Nephron (organoid): Measurements from ENCODE around the gene SLC25A38.
"Not testable (repeated sequence)": the region's sequence is repeated elsewhere in the genome, so short reads cannot be mapped to it uniquely, and the experiment has no call there.

Experiments
- H3K27ac Mint-ChIP-seq, 3 experiments: 2 replicates each; pipeline ENCODE4 v1.8.0; 2020; ENCODE audit warnings: mixed read lengths in 3 of 3, mild to moderate bottlenecking in 2 of 3, moderate library complexity in 1 of 3
- H3K27me3 Mint-ChIP-seq: 2 replicates; pipeline ENCODE4 v1.8.0; 2021; ENCODE audit warnings: low read depth, mild to moderate bottlenecking, moderate library complexity, mixed read lengths
- H3K36me3 Mint-ChIP-seq: 2 replicates; pipeline ENCODE4 v1.8.0; 2020; ENCODE audit warnings: low read depth, mixed read lengths
- H3K4me1 Mint-ChIP-seq: 2 replicates; pipeline ENCODE4 v1.8.0; 2020; ENCODE audit warnings: mixed read lengths
- H3K4me3 Mint-ChIP-seq, 3 experiments: 2 replicates each; pipeline ENCODE4 v1.8.0; 2020; ENCODE audit warnings: mild to moderate bottlenecking in 3 of 3, mixed read lengths in 3 of 3, moderate library complexity in 2 of 3
- H3K9me3 Mint-ChIP-seq: 2 replicates; pipeline ENCODE4 v1.8.0; 2020; ENCODE audit warnings: mixed read lengths
- CTCF ChIP-seq, 3 experiments: fragments of 200-600 bp; sonication (generic); IDR thresholded peaks; one replicate each; pipeline ENCODE4 v1.5.0; 2021; ENCODE audit warnings: antibody characterized with exemption in 3 of 3; ENCODE audit not compliant: unreplicated experiment in 3 of 3

SLC25A38 gene

GRCh38 chr3:39412668-39413260 lies 29.6 kb downstream of the SLC25A38 start:
- no peaks in the 10 kb centered on the region for H3K27me3 Mint-ChIP-seq
- no peak for TF ChIP-seq CTCF (IDR thresholded peaks at IDR 0.05; ENCODE audit: unreplicated experiment in 3 of 3)
- H3K9me3 Mint-ChIP-seq: no peaks in the 10 kb centered on the region
- H3K4me3 Mint-ChIP-seq: no peak overlapping the region
- H3K4me1 Mint-ChIP-seq: peaks cover 11% of the 10 kb centered on the region
- H3K27ac Mint-ChIP-seq: peak overlapping the region in 1 of 3 experiments; percentile 10
- H3K36me3 Mint-ChIP-seq: peaks cover 61% of the 10 kb centered on the region

GRCh38 chr3:39413691-39414420 lies 30.7 kb downstream of the SLC25A38 start:
- Mint-ChIP-seq H3K27me3 (no peaks in the 10 kb centered on the region), H3K27ac (no peak overlapping the region), H3K36me3 (peaks cover 52% of the 10 kb centered on the region), H3K4me1 (peaks cover 5% of the 10 kb centered on the region), H3K9me3 (no peaks in the 10 kb centered on the region), H3K4me3 (no peak overlapping the region)
- no peak for TF ChIP-seq CTCF (IDR thresholded peaks at IDR 0.05; ENCODE audit: unreplicated experiment in 3 of 3)

- Mint-ChIP-seq H3K27ac (no peak overlapping the region), H3K27me3 (no peaks in the 10 kb centered on the region), H3K36me3 (peaks cover 47% of the 10 kb centered on the region), H3K4me3 (no peak overlapping the region), H3K9me3 (no peaks in the 10 kb centered on the region), H3K4me1 (peaks cover 5% of the 10 kb centered on the region)
- TF ChIP-seq CTCF (IDR thresholded peaks at IDR 0.05; ENCODE audit: unreplicated experiment in 3 of 3): no peak
Measured at GRCh38 chr3:39414421-39414907, 31.3 kb downstream of the SLC25A38 start.

- not testable (repeated sequence) for H3K9me3 Mint-ChIP-seq, H3K27ac Mint-ChIP-seq, H3K27me3 Mint-ChIP-seq, H3K4me3 Mint-ChIP-seq, H3K4me1 Mint-ChIP-seq
- peaks cover 39% of the 10 kb centered on the region for H3K36me3 Mint-ChIP-seq
Measured at GRCh38 chr3:39415302-39415701, 32.1 kb downstream of the SLC25A38 start.

- peaks cover 33% of the 10 kb centered on the region for H3K36me3 Mint-ChIP-seq
- H3K27ac Mint-ChIP-seq: no peak overlapping the region
- H3K4me1 Mint-ChIP-seq: peaks cover 5% of the 10 kb centered on the region
- no peak overlapping the region for H3K4me3 Mint-ChIP-seq
- H3K9me3 Mint-ChIP-seq: no peaks in the 10 kb centered on the region
- no peaks in the 10 kb centered on the region for H3K27me3 Mint-ChIP-seq
- TF ChIP-seq CTCF (IDR thresholded peaks at IDR 0.05; ENCODE audit: unreplicated experiment in 3 of 3): no peak
Measured at GRCh38 chr3:39415983-39416382, 32.8 kb downstream of the SLC25A38 start.

- H3K36me3 Mint-ChIP-seq: peaks cover 24% of the 10 kb centered on the region
- not testable (repeated sequence) for H3K27ac Mint-ChIP-seq, H3K9me3 Mint-ChIP-seq, H3K4me3 Mint-ChIP-seq, H3K4me1 Mint-ChIP-seq, H3K27me3 Mint-ChIP-seq
Measured at GRCh38 chr3:39416998-39417397, 33.8 kb downstream of the SLC25A38 start.

GRCh38 chr3:39418556-39419225 lies 35.5 kb downstream of the SLC25A38 start:
- H3K27me3 Mint-ChIP-seq, H3K4me1 Mint-ChIP-seq, H3K36me3 Mint-ChIP-seq, H3K4me3 Mint-ChIP-seq, H3K27ac Mint-ChIP-seq, H3K9me3 Mint-ChIP-seq: not testable (repeated sequence)
